HEK293 (cell line): ENCODE results near the gene TNNI3.
A peak's percentile ranks its signal among the peaks of the same experiment; 100 is the strongest.

Experiments
- ATF2 ChIP-seq: fragments of 450-650 bp; formaldehyde crosslinking; IDR thresholded peaks from 2 replicates; pipeline ENCODE4 v1.5.1; 2016; ENCODE audit warnings: missing biosample characterization, missing genetic modification characterization, low read depth
- BCL11A ChIP-seq: fragments of 450-650 bp; formaldehyde crosslinking; IDR thresholded peaks from 2 replicates; pipeline ENCODE4 v1.5.1; 2016; ENCODE audit warnings: low read depth, missing biosample characterization, missing genetic modification characterization
- IKZF3 ChIP-seq: fragments of 450-650 bp; IDR thresholded peaks from 2 replicates; pipeline ENCODE4 v1.5.0; 2018; ENCODE audit warnings: missing biosample characterization, mild to moderate bottlenecking, missing genetic modification characterization, moderate library complexity
- KLF16 ChIP-seq: fragments of 450-650 bp; formaldehyde crosslinking; IDR thresholded peaks from 2 replicates; pipeline ENCODE4 v1.5.1; 2017; ENCODE audit warnings: missing biosample characterization, missing genetic modification characterization
- MEIS1 ChIP-seq: sonication (generic); formaldehyde crosslinking; IDR thresholded peaks from 2 replicates; pipeline ENCODE4 v1.8.1; 2022; ENCODE audit warnings: missing genetic modification reagents, mild to moderate bottlenecking, borderline replicate concordance
- OSR2 ChIP-seq: fragments of 450-650 bp; formaldehyde crosslinking; IDR thresholded peaks from 2 replicates; pipeline ENCODE4 v1.5.1; 2016; ENCODE audit warnings: missing biosample characterization, missing genetic modification characterization
- OVOL3 ChIP-seq: fragments of 450-650 bp; formaldehyde crosslinking; IDR thresholded peaks from 2 replicates; pipeline ENCODE4 v1.5.1; 2016; ENCODE audit warnings: missing biosample characterization, missing genetic modification characterization
- YY1 ChIP-seq: fragments of 450-650 bp; formaldehyde crosslinking; IDR thresholded peaks from 2 replicates; pipeline ENCODE4 v1.5.1; 2018; ENCODE audit warnings: missing biosample characterization, missing genetic modification characterization
- ZBTB1 ChIP-seq: fragments of 450-650 bp; formaldehyde crosslinking; IDR thresholded peaks from 2 replicates; pipeline ENCODE4 v1.5.1; 2016; ENCODE audit warnings: missing biosample characterization, missing genetic modification characterization
- ZBTB49 ChIP-seq: fragments of 450-650 bp; formaldehyde crosslinking; IDR thresholded peaks from 2 replicates; pipeline ENCODE4 v1.5.1; 2016; ENCODE audit warnings: missing biosample characterization, missing genetic modification characterization, low read depth
- ZNF132 ChIP-seq: fragments of 450-650 bp; formaldehyde crosslinking; IDR thresholded peaks from 2 replicates; pipeline ENCODE4 v1.5.1; 2017; ENCODE audit warnings: missing biosample characterization, missing genetic modification characterization, borderline replicate concordance
- ZNF133 ChIP-seq: fragments of 450-650 bp; formaldehyde crosslinking; IDR thresholded peaks from 2 replicates; pipeline ENCODE4 v1.5.1; 2016; ENCODE audit warnings: missing biosample characterization, missing genetic modification characterization
- ZNF138 ChIP-seq: fragments of 450-650 bp; formaldehyde crosslinking; IDR thresholded peaks from 2 replicates; pipeline ENCODE4 v1.5.1; 2016; ENCODE audit warnings: missing biosample characterization, missing genetic modification characterization, borderline replicate concordance
- ZNF140 ChIP-seq: fragments of 450-650 bp; formaldehyde crosslinking; IDR thresholded peaks from 2 replicates; pipeline ENCODE4 v1.5.1; 2016; ENCODE audit warnings: missing biosample characterization, missing genetic modification characterization
- ZNF16 ChIP-seq: fragments of 450-650 bp; formaldehyde crosslinking; IDR thresholded peaks from 2 replicates; pipeline ENCODE4 v1.5.1; 2016; ENCODE audit warnings: low read depth, missing biosample characterization, missing genetic modification characterization
- ZNF184 ChIP-seq: fragments of 450-650 bp; IDR thresholded peaks from 2 replicates; pipeline ENCODE4 v1.5.1; 2018; ENCODE audit warnings: missing biosample characterization, mild to moderate bottlenecking, missing genetic modification characterization
- ZNF2 ChIP-seq: fragments of 450-650 bp; formaldehyde crosslinking; IDR thresholded peaks from 2 replicates; pipeline ENCODE4 v1.5.1; 2016; ENCODE audit warnings: missing biosample characterization, missing genetic modification characterization
- ZNF223 ChIP-seq: fragments of 450-650 bp; formaldehyde crosslinking; IDR thresholded peaks from 2 replicates; pipeline ENCODE4 v1.5.1; 2016; ENCODE audit warnings: missing biosample characterization, missing genetic modification characterization
- ZNF280C ChIP-seq: fragments of 450-650 bp; formaldehyde crosslinking; IDR thresholded peaks from 2 replicates; pipeline ENCODE4 v1.5.1; 2016; ENCODE audit warnings: missing biosample characterization, missing genetic modification characterization
- ZNF341 ChIP-seq: fragments of 450-650 bp; formaldehyde crosslinking; IDR thresholded peaks from 2 replicates; pipeline ENCODE4; 2016; ENCODE audit warnings: low read depth, missing biosample characterization, missing genetic modification characterization
- ZNF398 ChIP-seq: fragments of 450-650 bp; formaldehyde crosslinking; IDR thresholded peaks from 2 replicates; pipeline ENCODE4 v1.5.1; 2017; ENCODE audit warnings: missing biosample characterization, missing genetic modification characterization
- ZNF521 ChIP-seq: fragments of 450-650 bp; formaldehyde crosslinking; IDR thresholded peaks from 2 replicates; pipeline ENCODE4 v1.5.1; 2017; ENCODE audit warnings: missing biosample characterization, mild to moderate bottlenecking, missing genetic modification characterization
- ZNF529 ChIP-seq: fragments of 450-650 bp; formaldehyde crosslinking; IDR thresholded peaks from 2 replicates; pipeline ENCODE4 v1.5.1; 2017; ENCODE audit warnings: missing genetic modification characterization, missing biosample characterization; ENCODE audit not compliant: insufficient replicate concordance
- ZNF530 ChIP-seq: fragments of 450-650 bp; formaldehyde crosslinking; IDR thresholded peaks from 2 replicates; pipeline ENCODE4 v1.5.1; 2016; ENCODE audit warnings: low read depth, missing biosample characterization, missing genetic modification characterization
- ZNF548 ChIP-seq: fragments of 450-650 bp; formaldehyde crosslinking; IDR thresholded peaks from 2 replicates; pipeline ENCODE4 v1.5.1; 2016; ENCODE audit warnings: missing biosample characterization, missing genetic modification characterization
- ZNF555 ChIP-seq: fragments of 450-650 bp; formaldehyde crosslinking; conservative IDR thresholded peaks from 2 replicates; pipeline ENCODE4 v1.5.1; 2017; ENCODE audit warnings: missing biosample characterization, mild to moderate bottlenecking, missing genetic modification characterization, inconsistent platforms
- ZNF658 ChIP-seq: fragments of 450-650 bp; formaldehyde crosslinking; IDR thresholded peaks from 2 replicates; pipeline ENCODE4; 2016; ENCODE audit warnings: missing biosample characterization, missing genetic modification characterization
- ZNF747 ChIP-seq: fragments of 450-650 bp; formaldehyde crosslinking; IDR thresholded peaks from 2 replicates; pipeline ENCODE4 v1.5.1; 2016; ENCODE audit warnings: missing biosample characterization, missing genetic modification characterization
- TF ChIP-seq, protein P1 (sequence below): fragments of 450-650 bp; formaldehyde crosslinking; IDR thresholded peaks from 2 replicates; pipeline ENCODE4 v1.5.1; 2016; ENCODE audit warnings: missing biosample characterization, missing genetic modification characterization
- TF ChIP-seq, protein P2 (sequence below): fragments of 450-650 bp; IDR thresholded peaks from 2 replicates; pipeline ENCODE4 v1.5.1; 2018; ENCODE audit warnings: missing biosample characterization, missing genetic modification characterization

The TNNI3 gene

GRCh38 chr19:55206664-55207500 lies 49.4 kb upstream of the TNNI3 start (continued):
- no peak for TF ChIP-seq ZNF2
- no peak for TF ChIP-seq ZNF521 (tag by site-specific recombination)
- TF ChIP-seq OSR2, result no peak
- no peak for TF ChIP-seq ZNF223
- no peak for TF ChIP-seq YY1 (tag by site-specific recombination)
- TF ChIP-seq, protein P1, sequence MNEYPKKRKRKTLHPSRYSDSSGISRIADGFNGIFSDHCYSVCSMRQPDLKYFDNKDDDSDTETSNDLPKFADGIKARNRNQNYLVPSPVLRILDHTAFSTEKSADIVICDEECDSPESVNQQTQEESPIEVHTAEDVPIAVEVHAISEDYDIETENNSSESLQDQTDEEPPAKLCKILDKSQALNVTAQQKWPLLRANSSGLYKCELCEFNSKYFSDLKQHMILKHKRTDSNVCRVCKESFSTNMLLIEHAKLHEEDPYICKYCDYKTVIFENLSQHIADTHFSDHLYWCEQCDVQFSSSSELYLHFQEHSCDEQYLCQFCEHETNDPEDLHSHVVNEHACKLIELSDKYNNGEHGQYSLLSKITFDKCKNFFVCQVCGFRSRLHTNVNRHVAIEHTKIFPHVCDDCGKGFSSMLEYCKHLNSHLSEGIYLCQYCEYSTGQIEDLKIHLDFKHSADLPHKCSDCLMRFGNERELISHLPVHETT (tag by site-specific recombination), result no peak
- no peak for TF ChIP-seq ZBTB1
- no peak for TF ChIP-seq ZNF140 (tag by site-specific recombination)
- no peak for TF ChIP-seq ZNF747 (tag by site-specific recombination)
- no peak for TF ChIP-seq ZNF280C (tag by site-specific recombination)
- TF ChIP-seq ZNF132, result no peak
- peak; percentile 50; the same call in 1 of the 2 replicates for TF ChIP-seq IKZF3 (tag by site-specific recombination)
- no peak for TF ChIP-seq ZBTB49
- no peak for TF ChIP-seq MEIS1 (CRISPR knock-in tag)
- TF ChIP-seq ZNF548 (tag by site-specific recombination), result no peak
- peak; percentile 38; the same call in 1 of the 2 replicates for TF ChIP-seq KLF16
- TF ChIP-seq OVOL3, result no peak
- no peak for TF ChIP-seq ZNF184 (tag by site-specific recombination)
- no peak for TF ChIP-seq ZNF658 (tag by site-specific recombination)
- TF ChIP-seq BCL11A (tag by site-specific recombination), result peak; percentile 24; the same call in 1 of the 2 replicates
- no peak for TF ChIP-seq ZNF555
- TF ChIP-seq ZNF16, result no peak
- TF ChIP-seq ZNF341 (tag by site-specific recombination), result no peak
- no peak for TF ChIP-seq ZNF529 (tag by site-specific recombination)
- TF ChIP-seq ZNF530 (tag by site-specific recombination), result no peak
- no peak for TF ChIP-seq ZNF398 (tag by site-specific recombination)
- TF ChIP-seq ZNF133, result no peak
- TF ChIP-seq, protein P2, sequence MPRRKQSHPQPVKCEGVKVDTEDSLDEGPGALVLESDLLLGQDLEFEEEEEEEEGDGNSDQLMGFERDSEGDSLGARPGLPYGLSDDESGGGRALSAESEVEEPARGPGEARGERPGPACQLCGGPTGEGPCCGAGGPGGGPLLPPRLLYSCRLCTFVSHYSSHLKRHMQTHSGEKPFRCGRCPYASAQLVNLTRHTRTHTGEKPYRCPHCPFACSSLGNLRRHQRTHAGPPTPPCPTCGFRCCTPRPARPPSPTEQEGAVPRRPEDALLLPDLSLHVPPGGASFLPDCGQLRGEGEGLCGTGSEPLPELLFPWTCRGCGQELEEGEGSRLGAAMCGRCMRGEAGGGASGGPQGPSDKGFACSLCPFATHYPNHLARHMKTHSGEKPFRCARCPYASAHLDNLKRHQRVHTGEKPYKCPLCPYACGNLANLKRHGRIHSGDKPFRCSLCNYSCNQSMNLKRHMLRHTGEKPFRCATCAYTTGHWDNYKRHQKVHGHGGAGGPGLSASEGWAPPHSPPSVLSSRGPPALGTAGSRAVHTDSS (tag by site-specific recombination), result no peak
- no peak for TF ChIP-seq ZNF138 (tag by site-specific recombination)
- no peak for TF ChIP-seq ATF2 (tag by site-specific recombination)
